GM19035 (cell line): ENCODE results near the gene HDAC4.
"Not testable (repeated sequence)": the region's sequence is repeated elsewhere in the genome, so short reads cannot be mapped to it uniquely, and the experiment has no call there.

ENCODE experiments used
- ATAC-seq: cut with Tn5 transposase; IDR thresholded peaks from one replicate; pipeline ENCODE4 v1.9.1; 2021; ENCODE audit not compliant: unreplicated experiment

Gene HDAC4

GRCh38 chr2:239285071-239285931, 115.5 kb downstream of the HDAC4 start:
- ATAC-seq: no peak

GRCh38 chr2:239283961-239284795, 116.6 kb downstream of the HDAC4 start:
- no peak for ATAC-seq

- no peak for ATAC-seq
Measured at GRCh38 chr2:239283288-239283945, 117.4 kb downstream of the HDAC4 start.

GRCh38 chr2:239282448-239283287, 118.2 kb downstream of the HDAC4 start:
- ATAC-seq: no peak

GRCh38 chr2:239280296-239281017, 120.4 kb downstream of the HDAC4 start:
- ATAC-seq: not testable (repeated sequence)

GRCh38 chr2:239279508-239280295, 121.1 kb downstream of the HDAC4 start:
- ATAC-seq: no peak

- no peak for ATAC-seq
Measured at GRCh38 chr2:239278941-239279365, 121.9 kb downstream of the HDAC4 start.

GRCh38 chr2:239278361-239278760, 122.5 kb downstream of the HDAC4 start:
- ATAC-seq: no peak

GRCh38 chr2:239277401-239278085, 123.3 kb downstream of the HDAC4 start:
- ATAC-seq: no peak

- ATAC-seq: no peak
Measured at GRCh38 chr2:239276851-239277250, 124.0 kb downstream of the HDAC4 start.

- no peak for ATAC-seq
Measured at GRCh38 chr2:239275847-239276831, 124.7 kb downstream of the HDAC4 start.

GRCh38 chr2:239275044-239275685, 125.7 kb downstream of the HDAC4 start:
- ATAC-seq: peak; percentile 84

GRCh38 chr2:239274391-239275043, 126.3 kb downstream of the HDAC4 start:
- ATAC-seq: no peak

- no peak for ATAC-seq
Measured at GRCh38 chr2:239273280-239274234, 127.3 kb downstream of the HDAC4 start.

- no peak for ATAC-seq
Measured at GRCh38 chr2:239272626-239273025, 128.2 kb downstream of the HDAC4 start.
